Heart left ventricle (tissue), 16 donors: ENCODE measurements around the gene SGTA. TPM values are rescaled to one million over a fixed set of nuclear protein-coding genes. Genes with fewer than 3 reads are reported as not detected.
A peak's percentile ranks its signal among the peaks of the same experiment; 100 is the strongest.

Source experiments
- ATAC-seq, 4 donors: fragments of 200-7000 bp; cut with Tn5 transposase; one replicate each; pipeline ENCODE4 v1.9.1; 2020 to 2022; ENCODE audit warnings: moderate library complexity in 4 of 4, mild to moderate bottlenecking in 3 of 4, moderate number of reproducible peaks in 1 of 4
- DNase-seq, 5 donors: peaks; one replicate each; pipeline ENCODE4 v3.0.0-alpha.2; 2020
- H3K27ac ChIP-seq, 12 donors: fragments of 200-600 bp; sonication (generic) in 4 of 12; one replicate each; pipeline versions ENCODE4 v1.5.0 to v1.8.0; 2016 to 2022; ENCODE audit warnings: mild to moderate bottlenecking in 2 of 12
- H3K27me3 ChIP-seq, 9 donors: fragments of 200-600 bp; sonication (generic) in 2 of 9; one replicate each; pipeline versions ENCODE4 v1.5.1 to v1.8.0; 2016 to 2022; ENCODE audit warnings: mild to moderate bottlenecking in 3 of 9
- H3K36me3 ChIP-seq, 9 donors: fragments of 200-600 bp; sonication (generic) in 2 of 9; one replicate each; pipeline versions ENCODE4 v1.5.0 to v1.8.0; 2018 to 2022; ENCODE audit warnings: mild to moderate bottlenecking in 2 of 9
- H3K4me1 ChIP-seq, 12 donors: fragments of 200-600 bp; sonication (generic) in 4 of 12; one replicate each; pipeline versions ENCODE4 v1.5.0 to v1.8.0; 2016 to 2022; ENCODE audit warnings: mild to moderate bottlenecking in 3 of 12
- H3K4me3 ChIP-seq, 12 donors: fragments of 200-600 bp; sonication (generic) in 4 of 12; one replicate each; pipeline versions ENCODE4 v1.5.0 to v1.8.0; 2017 to 2022; ENCODE audit warnings: mild to moderate bottlenecking in 9 of 12, moderate library complexity in 4 of 12
- H3K9me3 ChIP-seq, 12 donors: fragments of 200-600 bp; sonication (generic) in 4 of 12; one replicate each; pipeline versions ENCODE4 v1.5.0 to v1.8.0; 2016 to 2022; ENCODE audit warnings: mild to moderate bottlenecking in 1 of 12
- CTCF ChIP-seq, 12 donors: fragments of 200-600 bp; sonication (generic) in 4 of 12; IDR thresholded peaks; one replicate each; pipeline versions ENCODE4 v1.5.0 to v1.8.0; 2018 to 2022; ENCODE audit warnings: antibody characterized with exemption in 12 of 12, mild to moderate bottlenecking in 5 of 12
- POLR2A ChIP-seq, 2 donors: fragments of 450-650 bp; IDR thresholded peaks; one replicate each; pipeline ENCODE4 v1.6.1; 2017; ENCODE audit warnings: antibody characterized with exemption in 2 of 2, mild to moderate bottlenecking in 2 of 2, moderate library complexity in 2 of 2
- WGBS, 4 donors: extraction: QIAGEN DNeasy Blood & Tissue Kit in 2 of 4; methylation state at CpG; one replicate each; pipeline versions ENCODE4 v1.1.5 to v1.1.7; 2013 to 2018; 5-methylcytosine and 5-hydroxymethylcytosine counted together
- intact Hi-C, 10 donors: fragments of 100-400 bp; cut with DNase I; formaldehyde crosslinking; loops; one replicate each; pipeline versions ENCODE4 v1.11.1 to v1.14.2; 2022
- polyA plus RNA-seq, 2 donors: library from polyadenylated mRNA; stranded (reverse); fragments of 200-250 nt; gene quantifications; one replicate each; pipeline ENCODE4 v1.2.3, GENCODE V29; 2013
- total RNA-seq, 9 donors: library from RNA; depleted of rRNA in 2 of 9; stranded (reverse); fragments of >200 nt in 2 of 9; fragmentation: NEBNext Ultra II Directional in 3 of 9; extraction: Animal tissue kit (Norgen Biotek cat#: 25700) in 3 of 9; gene quantifications; one replicate each; pipeline versions ENCODE4 v1.1.0 to v1.2.4, GENCODE V29; 2016 to 2023
- donor health status: ischemic (EF 13 %, LVEDD 7.1; RV severe dilation, severe dysfunction).
- donor health status: healthy with polysubstance abuse.
- donor health status: DM: no; HTN: yes; CAD: no.
- donor health status: DM: no; HTN: no; CAD: no.
- donor health status: ischemic (EF 25% LVEDD 6.9; RV normal size, moderate dysfunction).
- donor health status: ischemic (EF 25% LVEDD 5.7; RV mildly dilated, moderate dysfunction).
- donor health status: healthy.
- donor health status: DM: yes; HTN: yes; CAD: no.
- donor health status: ischemic (EF 35%, LVEDD 5.7; RV mildly dilated, moderate dysfunction).
- donor health status: nonischemic (EF 11% LVEDD 7.7; RV severe dilation, severe dysfunction).
- donor health status: DM: yes; HTN: yes; CAD: no.
- donor health status: PGD.
- donor health status: ischemic (EF 29% LVEDD 5.4; RV normal size, mild dysfunction).
- donor health status: nonischemic (EF 23%, LVEDD 6.1; RV moderate dilation, normal function).

The SGTA gene
- total and polyA plus RNA-seq, 11 donors: 47.4 to 125 (median 65.6) TPM

GRCh38 chr19:2815191-2815614, 32.1 kb upstream of the SGTA start:
- Histone ChIP-seq H3K9me3 (no peaks in the 10 kb centered on the region), H3K36me3 (peaks cover 0 to 37% (median 8%) of the 10 kb centered on the region in 9 donors), H3K27me3 (no peaks in the 10 kb centered on the region), H3K27ac (no peak overlapping the region), H3K4me3 (no peak overlapping the region), H3K4me1 (peaks cover 0 to 10% (median under 1%) of the 10 kb centered on the region in 12 donors)
- intact Hi-C loops: no loop called here
- ATAC-seq (no peak), DNase-seq (no peak)
- 90 to 94% (median 92%) methylated on average over 3 to 13 of the region's 13 CpGs for WGBS, 4 donors
- no peak for TF ChIP-seq CTCF (IDR thresholded peaks at IDR 0.05)
- TF ChIP-seq POLR2A (IDR thresholded peaks at IDR 0.05): no peak

- ATAC-seq (no peak), DNase-seq (peak in 1 of 5 donors; percentile 32)
- intact Hi-C loops: no loop called here
- Histone ChIP-seq H3K27ac (no peak overlapping the region), H3K36me3 (peaks cover 0 to 44% (median 14%) of the 10 kb centered on the region in 9 donors), H3K4me3 (no peak overlapping the region), H3K27me3 (no peaks in the 10 kb centered on the region), H3K4me1 (peaks cover 0 to 6% (median 0%) of the 10 kb centered on the region in 12 donors), H3K9me3 (no peaks in the 10 kb centered on the region)
- 95 to 99% (median 96%) methylated on average over 10 to 11 of the region's 11 CpGs for WGBS, 4 donors
- TF ChIP-seq POLR2A (IDR thresholded peaks at IDR 0.05) (no peak), CTCF (IDR thresholded peaks at IDR 0.05) (no peak)
Observed at GRCh38 chr19:2814426-2814825, 31.4 kb upstream of the SGTA start.

- peaks cover 0 to 54% (median 23%) of the 10 kb centered on the region in 9 donors for H3K36me3 ChIP-seq
- H3K27me3 ChIP-seq: no peaks in the 10 kb centered on the region
- ATAC-seq (peak in 3 of 4 donors; percentile 28 to 40 (median 34)), DNase-seq (peak in 1 of 5 donors; percentile 65)
- peaks cover 0 to 6% (median 0%) of the 10 kb centered on the region in 12 donors for H3K4me1 ChIP-seq
- intact Hi-C loops: no loop called here
- TF ChIP-seq CTCF (IDR thresholded peaks at IDR 0.05): no peak
- TF ChIP-seq POLR2A (IDR thresholded peaks at IDR 0.05): no peak
- peak overlapping the region in 4 of 12 donors; percentile 22 to 64 (median 44) for H3K27ac ChIP-seq
- no peak overlapping the region for H3K4me3 ChIP-seq
- 71 to 80% (median 76%) methylated on average over 20 to 35 of the region's 35 CpGs for WGBS, 4 donors
- H3K9me3 ChIP-seq: no peaks in the 10 kb centered on the region
Observed at GRCh38 chr19:2813235-2814160, 30.4 kb upstream of the SGTA start.
